ENCODE results near the gene NUMBL.
"Not testable (repeated sequence)": the region's sequence is repeated elsewhere in the genome, so short reads cannot be mapped to it uniquely, and the experiment has no call there.

GRCh38 chr19:40730065-40730464 is 39.6 kb upstream of the NUMBL start:
- not testable (repeated sequence) for TF ChIP-seq EZH2 (IDR thresholded peaks at IDR 0.05); POLR2AphosphoS5 (IDR thresholded peaks at IDR 0.05; ENCODE audit: borderline replicate concordance, low read depth, low read length)
